ENCODE data around the gene RAD51.
A peak's percentile ranks its signal among the peaks of the same experiment; 100 is the strongest.

Gene RAD51

DNA sequence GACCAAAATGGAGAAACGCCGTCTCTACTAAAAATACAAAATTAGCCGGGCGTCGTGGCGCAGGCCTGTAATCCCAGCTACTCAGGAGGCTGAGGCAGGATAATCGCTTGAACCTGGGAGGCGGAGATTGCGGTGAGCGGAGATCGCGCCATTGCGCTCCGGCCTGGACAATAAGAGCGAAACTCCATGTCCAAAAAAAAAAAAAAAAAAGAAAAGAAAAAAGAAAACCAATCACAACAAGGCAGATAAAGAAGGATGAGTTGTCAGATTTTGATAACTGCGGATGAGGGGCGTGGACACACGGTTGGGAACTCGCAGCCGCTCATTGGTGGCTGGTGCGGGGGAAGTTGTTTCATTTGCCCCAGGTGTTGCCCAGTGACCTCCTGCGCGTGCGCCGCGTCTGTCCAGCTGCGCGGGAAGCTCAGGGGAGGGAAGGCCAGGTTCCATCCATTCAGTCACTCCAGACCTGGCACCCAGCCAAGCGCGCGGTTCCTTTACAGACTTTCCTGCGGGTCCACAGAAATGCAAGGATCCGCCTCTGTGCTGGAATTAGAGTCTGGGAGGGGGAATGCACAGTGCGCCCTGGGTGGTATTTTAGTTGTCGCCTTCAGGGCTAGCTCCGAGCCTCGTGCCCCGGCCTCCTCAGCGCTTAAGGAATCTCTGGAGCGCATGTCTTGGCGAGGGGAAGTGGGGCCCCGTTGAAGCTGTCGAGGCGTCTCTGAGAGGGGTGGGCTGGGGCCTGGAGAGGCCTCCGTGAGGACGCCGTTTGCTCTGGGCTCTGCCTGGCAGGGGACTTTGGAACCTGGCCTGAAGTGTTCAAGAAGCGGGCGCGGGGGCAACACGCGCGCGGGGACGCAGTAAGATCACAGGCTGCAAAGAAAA is 68.2 kb downstream of the RAD51 start:
- peak; percentile 30 for DNase-seq (ENCODE audit: low spot score)

DNA sequence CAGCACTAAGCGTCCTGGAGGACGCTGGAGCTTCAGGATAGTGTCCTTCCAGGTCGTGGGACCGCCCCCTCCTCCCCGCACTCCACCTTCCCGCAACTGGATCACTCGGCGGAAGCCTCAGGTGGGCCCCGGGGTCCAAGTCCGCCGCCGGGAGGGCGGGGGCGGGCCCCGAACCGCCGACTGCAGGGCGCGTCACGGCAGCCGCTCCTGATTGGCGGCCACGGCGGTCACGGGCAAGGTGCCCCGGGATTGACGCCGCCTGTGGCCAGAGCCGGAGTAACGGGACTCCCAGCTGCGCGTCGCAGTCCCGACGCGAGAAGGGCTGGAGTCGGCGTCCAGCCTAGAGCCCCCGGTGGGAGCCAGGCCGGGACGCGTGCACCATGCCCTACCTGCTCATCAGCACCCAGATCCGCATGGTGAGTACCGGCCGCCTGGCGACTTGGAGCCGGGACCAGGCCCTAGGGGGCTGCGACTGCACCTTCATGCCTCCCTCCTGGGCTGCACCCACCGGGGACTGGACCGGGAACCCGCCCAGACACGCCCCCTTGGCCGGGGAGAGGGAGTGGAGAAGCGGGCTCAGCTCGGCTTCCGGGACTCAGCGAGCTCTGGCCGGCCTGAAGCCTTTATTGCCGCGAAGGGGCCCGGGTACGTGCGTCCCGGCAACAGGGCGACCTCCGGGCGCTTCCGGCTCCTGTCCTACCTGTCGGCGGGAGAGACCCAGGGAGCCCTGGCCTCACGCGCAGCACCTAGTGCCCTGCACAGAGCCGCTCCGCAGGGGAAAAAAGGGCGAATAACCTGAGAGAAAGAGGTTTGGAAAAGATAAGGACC is 69.0 kb downstream of the RAD51 start, which contains the start of gene GCHFR:
Gene GCHFR (plus strand): TSS at position 268 of the 828 bp plus-strand sequence. CDS start 113 bp downstream, at position 381.
- DNase-seq (ENCODE audit: low spot score), result peak; percentile 57

DNA sequence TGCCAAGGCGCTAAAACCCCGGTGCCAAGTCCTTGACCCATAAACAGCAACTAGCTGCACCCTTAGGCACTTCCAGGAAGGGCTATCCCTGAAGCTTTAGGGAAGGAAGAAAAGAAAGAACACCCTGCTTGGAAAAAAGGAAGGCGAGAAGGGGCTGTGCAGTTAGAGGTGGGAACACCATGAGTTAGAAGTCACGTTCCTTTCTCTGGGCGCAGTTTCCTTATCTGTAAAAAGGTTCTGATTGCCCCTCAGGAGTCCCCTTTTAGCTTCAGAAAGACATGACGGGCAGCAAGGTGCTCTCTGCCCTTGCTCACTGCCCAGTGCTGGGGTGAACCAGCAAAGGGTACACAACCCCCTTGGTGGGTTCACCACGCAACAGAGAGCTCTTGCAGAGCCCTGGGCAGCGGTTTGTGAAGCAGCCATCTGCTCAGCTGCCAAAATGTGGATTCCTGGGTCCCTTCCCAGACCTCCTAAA is 69.7 kb downstream of the RAD51 start:
- no peak for DNase-seq (ENCODE audit: low spot score)

DNA sequence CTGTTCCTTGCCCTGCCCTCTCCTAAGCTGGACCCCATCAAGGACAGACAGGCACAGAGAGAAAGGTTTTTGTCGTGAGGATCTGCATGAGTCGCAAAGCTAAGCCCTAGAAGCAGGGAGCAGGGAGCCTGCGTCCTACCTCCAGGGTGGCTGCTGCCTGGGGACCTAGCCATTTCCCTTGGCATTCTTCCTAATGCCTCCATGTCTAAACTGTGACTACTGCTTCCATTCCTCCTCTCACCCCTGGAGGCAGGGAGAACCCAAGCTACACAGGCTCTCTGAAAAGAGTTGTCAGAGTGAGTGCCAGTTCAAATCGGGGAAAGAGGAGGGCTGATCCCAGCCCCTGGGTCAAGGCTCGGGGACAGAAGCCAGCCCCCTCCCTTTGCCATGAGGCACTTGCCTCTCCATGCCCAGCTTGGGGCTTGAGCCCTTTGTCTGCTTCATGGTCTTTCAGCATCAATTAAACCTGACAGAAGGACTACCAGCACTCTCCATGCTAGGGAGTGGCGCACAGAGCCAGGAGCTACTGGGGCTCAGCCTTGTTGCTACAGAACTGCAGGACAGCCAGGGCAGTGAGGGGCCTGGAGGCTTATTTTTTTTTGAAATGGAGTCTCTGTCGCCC is 71.3 kb downstream of the RAD51 start:
- no peak for DNase-seq (ENCODE audit: low spot score)

DNA sequence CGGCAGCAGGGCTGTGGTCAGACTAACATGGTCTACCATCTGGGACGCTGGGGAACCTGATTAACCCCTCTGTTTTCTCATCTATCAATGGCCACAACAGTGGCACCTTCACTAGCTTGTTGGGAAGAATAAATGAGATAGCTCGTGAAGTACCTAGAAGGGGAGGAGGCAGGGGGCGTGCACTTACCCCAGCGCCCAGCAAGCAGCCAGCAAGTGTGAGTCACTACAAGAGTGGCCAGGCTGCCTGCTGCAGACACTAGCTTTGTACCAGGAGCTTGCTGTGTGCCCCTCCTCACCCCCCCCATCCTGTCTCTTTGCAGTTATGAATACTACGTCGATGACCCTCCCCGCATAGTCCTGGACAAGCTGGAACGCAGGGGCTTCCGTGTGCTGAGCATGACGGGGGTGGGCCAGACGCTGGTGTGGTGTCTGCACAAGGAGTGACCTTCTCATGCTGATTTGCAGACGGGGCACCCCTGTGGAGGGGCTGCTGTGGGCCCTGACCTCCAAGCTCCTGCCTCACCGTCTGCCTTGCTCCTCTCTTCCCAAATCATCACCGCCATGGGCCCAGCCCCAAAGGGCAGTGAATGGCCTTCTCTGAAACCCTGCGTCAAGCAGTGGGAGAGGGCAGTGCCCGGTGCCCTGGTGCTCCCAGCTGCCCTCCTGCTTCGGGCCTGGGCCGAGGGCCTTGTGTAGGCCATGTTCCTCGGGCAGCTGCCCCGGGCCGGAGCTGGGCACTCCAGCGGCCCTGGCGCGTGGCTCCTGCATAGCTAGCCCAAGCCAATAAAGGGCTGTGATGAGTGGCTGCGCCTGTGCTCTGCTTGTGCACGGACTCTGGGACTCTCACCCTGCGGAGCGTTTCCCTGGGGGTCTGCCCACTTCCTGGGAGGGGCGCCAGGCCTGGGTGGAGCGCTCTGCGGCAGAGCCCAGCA is 72.2 kb downstream of the RAD51 start:
- no peak for DNase-seq (ENCODE audit: low spot score)

DNA sequence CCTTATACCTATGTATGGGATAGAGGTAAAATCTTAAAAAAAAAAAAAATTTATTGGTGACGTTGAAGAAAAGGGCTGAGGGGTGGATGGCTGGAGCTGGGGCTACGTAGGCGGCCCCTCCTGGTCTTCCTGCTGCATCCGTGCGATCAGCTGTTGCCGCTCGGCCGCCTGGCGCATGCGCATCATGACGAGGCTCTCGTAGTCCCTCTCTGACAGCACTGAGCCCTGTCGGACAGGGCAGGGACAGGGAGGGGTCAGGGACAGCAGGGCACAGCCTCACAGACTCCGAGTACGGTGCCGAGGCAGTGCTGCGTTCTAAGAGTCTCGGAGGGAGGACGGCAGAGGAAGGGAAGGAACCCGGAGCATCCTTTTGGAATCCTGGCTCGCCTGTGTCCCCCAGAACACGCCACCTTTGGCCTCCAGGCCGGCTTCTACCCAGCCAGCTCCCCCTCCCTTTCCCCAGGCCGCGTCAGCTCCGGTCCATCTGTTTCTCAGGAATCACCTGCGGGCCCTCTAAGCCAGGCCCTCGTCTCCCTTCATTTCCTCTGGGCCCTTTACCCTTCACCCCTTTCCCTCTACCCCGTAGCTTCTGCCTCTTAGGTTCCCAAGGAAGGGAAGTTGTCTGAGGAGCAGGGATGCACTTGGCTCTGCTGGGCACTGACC is 73.0 kb downstream of the RAD51 start:
- DNase-seq (ENCODE audit: low spot score), result no peak

DNA sequence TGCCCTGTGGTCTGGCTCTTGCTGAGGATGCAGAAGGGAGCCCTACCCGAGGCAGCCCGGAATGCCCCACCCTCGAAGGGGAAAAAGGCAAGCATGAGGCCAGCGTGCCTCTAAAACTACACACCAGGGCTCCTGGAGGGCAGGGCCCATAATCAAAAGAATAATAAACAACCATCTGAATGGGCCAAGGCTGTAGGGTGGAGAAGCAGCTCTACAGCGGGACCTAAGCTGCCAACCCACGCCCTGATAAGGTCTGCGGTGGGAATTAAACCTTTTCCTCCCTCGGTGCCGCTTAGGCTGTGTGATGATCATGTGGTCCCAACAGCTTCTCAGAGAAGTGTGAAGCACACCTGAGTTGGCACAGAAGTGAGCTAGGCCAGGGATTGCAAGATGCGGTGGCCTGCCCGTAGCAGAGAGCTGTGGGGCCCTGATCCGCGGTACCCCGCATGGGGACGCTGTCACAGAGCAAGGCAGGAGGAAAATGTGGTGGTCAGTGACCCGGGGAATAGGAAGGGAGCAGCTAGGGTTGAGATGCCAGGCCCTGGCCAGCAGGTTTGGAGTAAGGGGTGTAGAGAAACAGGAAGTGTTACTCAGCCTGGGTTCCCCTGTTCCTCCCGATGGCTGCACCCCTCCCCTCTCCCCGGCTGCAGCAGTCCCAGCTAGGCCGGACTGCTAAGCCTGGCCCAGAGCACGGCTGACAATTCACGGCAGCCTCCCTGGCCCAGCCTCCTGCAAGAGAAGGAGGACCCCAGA is 73.7 kb downstream of the RAD51 start:
- DNase-seq (ENCODE audit: low spot score), result no peak

DNA sequence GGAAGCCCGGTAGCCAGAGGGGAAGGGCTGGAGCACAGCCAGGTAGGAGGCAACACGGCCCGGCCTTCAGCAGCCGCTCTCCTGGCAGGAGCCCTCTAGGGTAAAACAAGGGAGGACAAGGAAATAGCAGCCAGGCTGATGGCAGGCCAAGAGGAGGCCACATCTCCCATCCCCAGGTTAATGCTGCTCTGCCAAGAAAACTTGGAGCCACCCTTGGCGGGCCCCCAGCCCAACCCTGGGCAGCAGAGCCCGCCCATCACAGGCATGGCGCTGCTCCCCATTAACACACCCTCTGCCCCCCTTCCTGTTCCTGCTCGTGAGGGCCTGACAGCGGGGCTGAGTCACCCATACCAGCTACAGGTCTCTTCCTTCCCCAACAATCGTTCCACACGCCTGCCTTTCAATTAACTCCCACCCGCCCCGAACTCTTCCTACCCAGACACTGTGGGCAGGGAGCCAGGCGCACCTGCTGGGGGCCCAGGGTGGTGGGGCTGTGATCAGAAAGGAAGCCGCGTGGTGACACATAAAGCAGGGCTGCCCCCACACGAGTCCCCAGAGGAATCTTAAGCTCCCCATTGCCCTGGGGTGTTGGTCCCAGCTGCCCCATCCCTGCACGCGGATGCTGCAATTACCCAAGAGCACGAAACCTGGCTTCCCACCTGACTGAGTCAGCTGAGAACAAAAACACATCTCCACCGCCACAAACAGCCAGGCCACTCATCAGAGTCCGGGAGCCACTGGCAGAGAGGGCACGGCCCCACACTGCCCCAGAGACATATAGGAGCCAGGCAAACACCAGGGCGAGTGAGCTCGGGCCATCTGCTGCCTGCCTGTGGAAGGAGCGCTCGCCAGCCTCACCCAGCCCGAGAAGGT is 74.5 kb downstream of the RAD51 start, which contains the start of gene C15orf62:
Gene C15orf62 (plus strand): TSS at position 707 of the 873 bp plus-strand sequence. CDS start 516 bp downstream, outside the sequence.
- DNase-seq (ENCODE audit: low spot score), result no peak

DNA sequence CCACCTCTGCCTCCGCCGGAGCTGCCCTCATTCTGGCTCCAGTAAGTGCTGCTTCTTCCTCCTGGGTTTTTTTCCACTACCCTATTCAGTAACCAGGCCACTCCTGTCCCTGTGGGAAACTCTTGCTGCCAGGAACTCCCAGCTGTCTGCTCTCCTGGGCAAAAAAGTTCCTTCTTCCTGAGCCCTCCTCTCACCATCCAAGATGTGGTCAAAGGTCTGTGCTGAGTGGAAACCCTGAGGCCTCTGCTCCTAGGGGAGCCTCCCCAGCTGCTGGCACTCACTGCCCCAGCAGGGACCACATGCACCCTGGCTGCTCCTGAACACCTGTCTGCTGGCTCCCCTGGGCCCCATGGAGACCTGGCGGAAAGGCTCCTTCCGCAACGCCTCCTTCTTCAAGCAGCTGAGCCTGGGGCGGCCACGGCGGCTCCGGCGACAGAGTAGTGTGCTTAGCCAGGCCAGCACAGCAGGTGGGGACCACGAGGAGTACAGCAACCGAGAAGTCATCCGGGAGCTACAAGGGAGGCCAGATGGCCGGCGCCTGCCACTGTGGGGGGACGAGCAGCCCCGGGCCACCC is 75.3 kb downstream of the RAD51 start:
- DNase-seq (ENCODE audit: low spot score), result no peak

DNA sequence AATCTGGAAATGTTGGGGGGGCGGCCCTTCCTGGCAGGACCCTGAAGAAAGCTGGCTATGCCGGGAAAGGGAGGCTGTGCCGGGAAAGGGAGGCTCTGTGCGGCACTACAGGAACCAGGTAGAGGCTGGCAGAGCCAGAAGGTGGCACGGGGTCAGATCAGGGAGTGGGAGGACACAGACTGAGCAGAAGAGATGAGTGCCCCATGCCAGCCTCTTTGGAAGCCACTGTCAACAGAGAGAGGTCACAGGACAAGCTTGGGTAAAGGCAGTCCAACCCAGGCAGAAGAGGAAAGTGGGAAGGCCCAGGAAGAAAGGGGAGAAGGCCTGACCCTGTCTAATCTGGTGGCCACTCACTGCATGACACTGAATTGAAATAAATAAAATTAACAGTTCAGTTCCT is 76.3 kb downstream of the RAD51 start:
- no peak for DNase-seq (ENCODE audit: low spot score)

DNA sequence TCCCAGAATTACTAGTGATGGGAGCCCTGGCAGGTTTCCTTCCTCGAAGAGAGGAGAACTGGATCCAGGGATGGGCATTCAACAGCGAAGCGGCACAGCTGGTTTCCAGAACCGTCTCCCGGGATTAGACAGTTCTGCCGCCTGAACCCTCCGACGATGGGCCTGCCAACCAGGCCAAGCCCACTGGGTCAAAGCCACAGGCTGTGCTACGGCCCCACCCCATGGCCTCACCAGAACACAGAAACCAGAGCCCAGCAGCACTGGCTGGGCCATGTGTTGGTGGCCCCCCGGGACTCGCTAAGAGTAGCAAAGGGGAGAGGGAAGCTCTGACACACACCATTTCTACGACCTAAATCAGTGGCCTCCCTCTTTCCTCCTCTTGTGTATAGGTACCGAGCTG is 77.0 kb downstream of the RAD51 start:
- DNase-seq (ENCODE audit: low spot score), result no peak

DNA sequence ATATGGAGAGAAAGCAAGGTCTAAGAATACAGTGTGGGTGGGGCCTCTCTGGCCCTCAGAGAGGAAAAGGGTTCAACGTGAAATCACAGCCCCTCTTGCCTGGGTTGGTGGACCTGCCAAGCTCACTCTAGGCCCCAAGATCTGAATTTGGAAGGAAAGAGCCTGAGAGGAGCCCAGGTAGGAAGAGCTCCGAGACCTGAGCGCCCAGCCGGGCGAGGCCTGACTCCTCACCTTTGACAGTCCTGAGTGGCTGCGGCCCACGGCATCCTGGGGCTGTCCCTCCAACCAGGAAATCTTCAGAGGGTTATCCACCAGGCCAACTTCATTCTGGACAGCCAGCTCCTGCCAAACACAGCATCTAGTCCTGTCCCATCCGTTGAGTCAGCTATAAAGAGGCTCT is 78.5 kb downstream of the RAD51 start:
- DNase-seq (ENCODE audit: low spot score), result no peak

DNA sequence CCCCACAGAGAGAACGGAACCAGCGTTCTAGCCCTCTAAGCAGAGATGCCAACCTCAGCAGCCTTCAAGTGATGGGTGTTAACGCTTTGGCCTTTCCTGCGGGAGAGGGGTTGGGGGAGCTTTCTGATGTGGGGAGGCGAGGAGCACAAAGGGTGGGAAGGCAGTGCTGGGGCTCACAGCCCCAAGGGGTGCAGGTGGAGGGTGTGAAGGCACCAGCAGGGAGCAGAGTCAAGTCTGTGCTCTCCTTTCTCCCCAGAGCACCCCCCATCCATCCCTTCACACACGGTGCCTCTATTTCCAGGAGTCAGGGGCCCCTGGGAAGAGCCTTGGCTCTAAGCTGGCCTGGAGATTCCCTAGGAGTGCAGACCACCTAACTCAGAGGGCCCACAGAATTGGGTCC is 78.9 kb downstream of the RAD51 start:
- no peak for DNase-seq (ENCODE audit: low spot score)

DNA sequence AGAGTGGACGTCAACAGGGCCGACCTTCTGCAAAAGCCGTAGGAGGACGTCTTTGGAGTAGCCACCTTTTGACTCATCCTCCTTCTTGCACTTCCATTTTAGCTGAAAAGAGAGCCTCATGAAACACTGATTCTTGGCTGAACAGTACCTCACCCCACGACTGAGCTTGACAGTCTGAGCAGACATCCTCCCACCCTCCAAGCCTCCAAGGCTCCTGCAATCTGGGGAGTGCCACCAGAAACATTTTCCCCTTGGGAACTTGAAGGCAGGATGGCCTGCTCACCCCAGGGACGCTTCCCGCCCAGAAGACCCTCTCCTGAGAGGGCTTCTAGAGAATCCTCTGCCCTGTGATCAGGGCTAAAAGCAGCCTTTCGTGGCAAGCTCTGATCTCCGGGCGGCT is 80.0 kb downstream of the RAD51 start:
- no peak for DNase-seq (ENCODE audit: low spot score)

DNA sequence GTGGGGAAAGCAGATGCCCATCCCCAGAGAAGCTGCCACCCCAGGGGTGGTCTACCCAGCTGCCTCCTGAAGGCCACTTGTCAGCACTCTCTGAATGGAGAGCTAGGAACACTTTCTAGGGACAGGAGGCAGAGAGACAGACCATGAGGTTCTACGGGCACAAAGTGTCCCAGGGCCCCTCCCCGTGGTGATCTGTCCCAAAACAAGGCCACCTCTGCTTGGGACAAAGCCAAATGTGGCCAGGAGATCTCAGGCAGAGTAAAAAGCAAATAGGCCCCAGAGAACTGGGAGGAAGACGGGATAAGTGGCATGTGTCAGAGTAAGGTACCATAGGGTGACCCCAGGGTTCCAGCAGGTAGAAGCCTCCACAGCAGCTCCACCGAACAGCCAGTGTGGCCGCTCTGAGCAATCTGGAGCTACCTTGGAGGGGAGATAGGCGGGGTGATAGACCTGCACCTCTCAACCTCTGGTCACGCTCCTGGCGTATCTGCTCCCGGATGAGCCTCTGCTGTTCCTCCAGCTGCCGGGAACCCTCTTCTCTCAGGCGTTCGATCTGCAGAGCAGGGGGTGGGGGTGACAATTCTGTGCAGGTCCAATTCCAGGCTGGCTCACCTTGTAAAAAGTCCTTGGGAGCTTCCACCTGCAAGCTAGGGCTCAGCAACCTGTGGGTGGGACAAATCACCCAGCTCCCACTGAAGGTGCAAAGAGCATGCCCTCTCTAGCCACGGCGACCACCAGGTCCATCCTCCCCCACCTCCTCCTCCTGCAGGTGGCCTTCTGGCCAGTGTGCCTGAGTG is 81.0 kb downstream of the RAD51 start:
- DNase-seq (ENCODE audit: low spot score), result no peak

DNA sequence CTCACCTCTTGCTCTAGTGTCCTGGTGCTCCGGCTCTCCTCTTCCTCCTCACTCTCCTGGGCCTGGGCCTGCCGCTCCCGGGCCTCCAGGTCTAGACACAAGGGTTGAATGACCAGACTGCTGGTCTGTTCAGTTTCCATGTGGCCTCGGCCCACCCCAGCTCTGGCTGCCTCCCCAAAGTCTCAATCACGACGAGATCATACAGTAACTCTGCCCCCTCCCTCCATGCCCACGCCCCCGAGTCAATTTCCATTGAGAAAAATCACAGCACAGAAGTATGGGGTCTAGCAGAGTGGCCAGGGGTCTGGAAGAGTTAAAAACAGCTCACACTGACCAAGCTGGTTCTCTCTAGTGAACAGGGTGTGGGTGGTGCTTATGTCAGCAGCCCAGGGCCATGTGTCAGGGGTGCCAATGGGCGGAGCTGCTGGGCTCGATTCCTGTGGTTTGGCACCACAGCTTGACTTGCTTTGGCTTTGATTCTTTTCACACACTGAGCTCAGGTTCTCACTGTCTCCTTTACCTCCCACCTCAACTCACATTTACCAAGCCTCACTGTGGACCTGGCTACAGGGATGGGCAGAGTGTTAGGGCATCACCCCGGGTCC is 81.7 kb downstream of the RAD51 start:
- peak; percentile 50 for DNase-seq (ENCODE audit: low spot score)
